Liver (tissue), 3 donors: Measurements from ENCODE around the gene LHFPL2.

Experiments
- CTCF ChIP-seq: fragments of 150-350 bp; IDR thresholded peaks from 2 replicates; pipeline ENCODE4 v1.5.1; 2017; ENCODE audit warnings: improper control_type of control experiment, low read depth, low read length; ENCODE audit not compliant: missing input control
- EGR1 ChIP-seq, 2 donors: IDR thresholded peaks; 2 replicates each; pipeline ENCODE4 v1.6.1; 2016 to 2018; ENCODE audit warnings: antibody characterized with exemption in 2 of 2, low read depth in 2 of 2
- JUND ChIP-seq, 2 donors: IDR thresholded peaks; 2 replicates each; pipeline ENCODE4 v1.6.1; 2016; ENCODE audit warnings: antibody characterized with exemption in 2 of 2
- MAX ChIP-seq: IDR thresholded peaks from 2 replicates; pipeline ENCODE4 v1.6.1; 2016; ENCODE audit warnings: antibody characterized with exemption
- SP1 ChIP-seq: IDR thresholded peaks from 2 replicates; pipeline ENCODE4 v1.6.1; 2018; ENCODE audit warnings: antibody characterized with exemption, mild to moderate bottlenecking
- YY1 ChIP-seq: IDR thresholded peaks from 2 replicates; pipeline ENCODE4 v1.6.1; 2016; ENCODE audit warnings: antibody characterized with exemption, mild to moderate bottlenecking
- ZBTB33 ChIP-seq: IDR thresholded peaks from 2 replicates; pipeline ENCODE4 v1.6.1; 2016; ENCODE audit warnings: antibody characterized with exemption
- donor health status: healthy.
- donor health status: healthy.

GRCh38 chr5:78482948-78483347, 165.6 kb downstream of the LHFPL2 start:
- TF ChIP-seq CTCF (no peak), EGR1 (IDR thresholded peaks at IDR 0.05; ENCODE audit: low read depth in 2 of 2) (no peak), MAX (no peak), SP1 (no peak), JUND (IDR thresholded peaks at IDR 0.05) (no peak), ZBTB33 (no peak), YY1 (no peak)
